ENCODE measurements around the gene CCDC88C.

GRCh38 chr14:91412939-91413338 is 4.7 kb downstream of the CCDC88C start:
- no peak for TF ChIP-seq CTCF (IDR thresholded peaks at IDR 0.05; ENCODE audit: borderline replicate concordance, extremely low read depth, low read length, poor library complexity, severe bottlenecking)
- TF ChIP-seq EZH2 (IDR thresholded peaks at IDR 0.05; ENCODE audit: borderline replicate concordance, low read depth, low read length, severe bottlenecking): no peak

Data from DND-41 (cell line).